GM19395 (cell line): ENCODE data around the gene ATP5PD.
"Not testable (repeated sequence)": the region's sequence is repeated elsewhere in the genome, so short reads cannot be mapped to it uniquely, and the experiment has no call there.

Experiments used
- ATAC-seq: cut with Tn5 transposase; IDR thresholded peaks from one replicate; pipeline ENCODE4 v1.9.1; 2021; ENCODE audit warnings: mild to moderate bottlenecking, moderate library complexity; ENCODE audit not compliant: unreplicated experiment

ATP5PD gene

GRCh38 chr17:75077496-75078283, 30.9 kb upstream of the ATP5PD start:
- ATAC-seq = peak; percentile 49

GRCh38 chr17:75077072-75077495, 30.3 kb upstream of the ATP5PD start:
- no peak for ATAC-seq

- ATAC-seq = no peak
Measured at GRCh38 chr17:75075597-75076336, 29.0 kb upstream of the ATP5PD start.

- no peak for ATAC-seq
Measured at GRCh38 chr17:75074532-75074931, 27.8 kb upstream of the ATP5PD start.

- no peak for ATAC-seq
Measured at GRCh38 chr17:75073618-75074047, 26.9 kb upstream of the ATP5PD start.

- ATAC-seq = not testable (repeated sequence)
Measured at GRCh38 chr17:75072909-75073308, 26.1 kb upstream of the ATP5PD start.

GRCh38 chr17:75071478-75072271, 24.9 kb upstream of the ATP5PD start:
- not testable (repeated sequence) for ATAC-seq

- ATAC-seq = no peak
Measured at GRCh38 chr17:75069783-75070182, 23.0 kb upstream of the ATP5PD start.

- no peak for ATAC-seq
Measured at GRCh38 chr17:75068750-75069149, 22.0 kb upstream of the ATP5PD start.

- ATAC-seq = no peak
Measured at GRCh38 chr17:75067856-75068255, 21.1 kb upstream of the ATP5PD start.

- no peak for ATAC-seq
Measured at GRCh38 chr17:75065562-75066151, 18.9 kb upstream of the ATP5PD start.

GRCh38 chr17:75064867-75065561, 18.2 kb upstream of the ATP5PD start:
- ATAC-seq = no peak

GRCh38 chr17:75064460-75064859, 17.7 kb upstream of the ATP5PD start:
- no peak for ATAC-seq

GRCh38 chr17:75064040-75064439, 17.3 kb upstream of the ATP5PD start:
- ATAC-seq = no peak

- ATAC-seq = no peak
Measured at GRCh38 chr17:75063626-75064025, 16.9 kb upstream of the ATP5PD start.

- ATAC-seq = no peak
Measured at GRCh38 chr17:75063201-75063600, 16.4 kb upstream of the ATP5PD start.

- no peak for ATAC-seq
Measured at GRCh38 chr17:75061618-75062017, 14.8 kb upstream of the ATP5PD start.

- ATAC-seq = no peak
Measured at GRCh38 chr17:75061055-75061438, 14.3 kb upstream of the ATP5PD start.

- ATAC-seq = no peak
Measured at GRCh38 chr17:75060434-75061054, 13.8 kb upstream of the ATP5PD start.
